SU-DHL-6 (cell line): ENCODE measurements around the gene NPAS2.

Source experiments
- CTCF ChIP-seq: fragments of 200-600 bp; sonication (generic); IDR thresholded peaks from one replicate; pipeline ENCODE4 v1.5.1; 2017; ENCODE audit warnings: antibody characterized with exemption, mild to moderate bottlenecking, low read length, moderate library complexity; ENCODE audit not compliant: insufficient read depth, poor library complexity, severe bottlenecking
- EZH2phosphoT487 ChIP-seq: fragments of 200-600 bp; sonication (generic), shearing (Covaris generic); conservative IDR thresholded peaks from 2 replicates; pipeline ENCODE4 v1.6.1; 2018; ENCODE audit warnings: mild to moderate bottlenecking, antibody characterized with exemption, low read length, moderate library complexity, mixed read lengths

- TF ChIP-seq EZH2phosphoT487, result no peak
- TF ChIP-seq CTCF, result no peak
Measured at GRCh38 chr2:100923461-100924060, 103.6 kb downstream of the NPAS2 start.
